HepG2 (cell line): ENCODE measurements around the gene CPNE4. TPM values are rescaled to one million over a fixed set of nuclear protein-coding genes. Genes with fewer than 3 reads are reported as not detected.

Experiments used
- ADNP ChIP-seq: sonication (generic); formaldehyde crosslinking; IDR thresholded peaks from 2 replicates; pipeline ENCODE4 v1.4.0; 2020; ENCODE audit warnings: missing genetic modification reagents
- ATF6 ChIP-seq: sonication (generic); formaldehyde crosslinking; conservative IDR thresholded peaks from 2 replicates; pipeline ENCODE4 v1.4.0; 2020; ENCODE audit warnings: missing genetic modification reagents
- DMAP1 ChIP-seq: IDR thresholded peaks from 2 replicates; pipeline ENCODE4 v1.6.1; 2016
- JDP2 ChIP-seq: sonication (generic); formaldehyde crosslinking; IDR thresholded peaks from 2 replicates; pipeline ENCODE4 v1.8.1; 2022; ENCODE audit warnings: missing genetic modification reagents, borderline replicate concordance
- KMT2A ChIP-seq: sonication (generic); formaldehyde crosslinking; IDR thresholded peaks from 2 replicates; pipeline ENCODE4 v1.4.0; 2020; ENCODE audit warnings: missing genetic modification reagents
- NBN ChIP-seq: fragments of 450-650 bp; conservative IDR thresholded peaks from 2 replicates; pipeline ENCODE4 v1.6.1; 2017
- NCOR1 ChIP-seq: fragments of 200-600 bp; sonication (generic); IDR thresholded peaks from 2 replicates; pipeline ENCODE4 v1.7.0; 2017; ENCODE audit warnings: antibody characterized with exemption, low read length, borderline replicate concordance
- SMYD3 ChIP-seq: sonication (generic); formaldehyde crosslinking; IDR thresholded peaks from 2 replicates; pipeline ENCODE4 v1.8.1; 2023; ENCODE audit warnings: mild to moderate bottlenecking, missing genetic modification reagents
- TBP ChIP-seq: sonication (generic); formaldehyde crosslinking; IDR thresholded peaks from 2 replicates; pipeline ENCODE4 v1.5.0; 2020; ENCODE audit warnings: missing genetic modification reagents
- U2AF1 ChIP-seq: fragments of 200-400 bp; formaldehyde crosslinking; optimal IDR thresholded peaks from 2 replicates; pipeline ENCODE3; 2017; ENCODE audit warnings: mild to moderate bottlenecking, low read depth, low read length
- ZFP90 ChIP-seq: sonication (generic); formaldehyde crosslinking; IDR thresholded peaks from 2 replicates; pipeline ENCODE4 v1.8.0; 2022; ENCODE audit warnings: missing genetic modification reagents, mild to moderate bottlenecking, inconsistent platforms, borderline replicate concordance
- ZFP91 ChIP-seq: sonication (generic); formaldehyde crosslinking; IDR thresholded peaks from 2 replicates; pipeline ENCODE4 v1.9.0; 2022; ENCODE audit warnings: missing genetic modification reagents, mild to moderate bottlenecking, borderline replicate concordance
- ZNF280B ChIP-seq: sonication (generic); formaldehyde crosslinking; IDR thresholded peaks from 2 replicates; pipeline ENCODE4 v1.5.0; 2020; ENCODE audit warnings: missing genetic modification reagents, mild to moderate bottlenecking, borderline replicate concordance
- ZNF382 ChIP-seq: sonication (generic); formaldehyde crosslinking; IDR thresholded peaks from 2 replicates; pipeline ENCODE4 v1.5.0; 2020; ENCODE audit warnings: missing genetic modification reagents, mild to moderate bottlenecking, borderline replicate concordance
- ZNF432 ChIP-seq: sonication (generic); formaldehyde crosslinking; IDR thresholded peaks from 2 replicates; pipeline ENCODE4 v1.5.0; 2020; ENCODE audit warnings: missing genetic modification reagents, mild to moderate bottlenecking, borderline replicate concordance
- ZNF496 ChIP-seq: sonication (generic); formaldehyde crosslinking; IDR thresholded peaks from 2 replicates; pipeline ENCODE4 v1.8.1; 2023; ENCODE audit warnings: mild to moderate bottlenecking, moderate library complexity, missing genetic modification reagents; ENCODE audit not compliant: insufficient replicate concordance
- ZNF512 ChIP-seq: sonication (generic); formaldehyde crosslinking; IDR thresholded peaks from 2 replicates; pipeline ENCODE4 v1.4.0; 2020; ENCODE audit warnings: mild to moderate bottlenecking, missing genetic modification reagents
- ZNF552 ChIP-seq: sonication (generic); formaldehyde crosslinking; IDR thresholded peaks from 2 replicates; pipeline ENCODE4 v1.9.0; 2022; ENCODE audit warnings: missing genetic modification reagents, mild to moderate bottlenecking, borderline replicate concordance
- ZNF598 ChIP-seq: sonication (generic); formaldehyde crosslinking; IDR thresholded peaks from 2 replicates; pipeline ENCODE4 v1.5.1; 2020; ENCODE audit warnings: mild to moderate bottlenecking, missing genetic modification reagents, borderline replicate concordance
- ZNF629 ChIP-seq: sonication (generic); formaldehyde crosslinking; conservative IDR thresholded peaks from 2 replicates; pipeline ENCODE4 v1.5.0; 2020; ENCODE audit warnings: missing genetic modification reagents
- ZNF740 ChIP-seq: sonication (generic); formaldehyde crosslinking; IDR thresholded peaks from 2 replicates; pipeline ENCODE4 v1.4.0; 2020; ENCODE audit warnings: missing genetic modification reagents
- polyA plus RNA-seq, 8 experiments: library from polyadenylated mRNA; depleted of rRNA in 3 of 8; stranded (reverse) in 7 of 8; unstranded in 1 of 8; fragments of >200 nt; fragmentation: Illumina TruSeq in 4 of 8; extraction: Trizol in 4 of 8; gene quantifications; 2 replicates each; pipeline versions ENCODE4 v1.2.1 to v1.2.3, GENCODE V29; 2011 to 2016; ENCODE audit warnings: low read depth in 4 of 8, missing spikeins in 1 of 8, mixed read lengths in 1 of 8; ENCODE audit not compliant: insufficient read depth in 1 of 8
- total RNA-seq, 5 experiments: library from RNA; depleted of rRNA; stranded (reverse); fragments of >200 nt; fragmentation: Illumina TruSeq; extraction: Trizol; gene quantifications; 2 replicates each; pipeline ENCODE4 v1.2.3, GENCODE V29; 2016; ENCODE audit warnings: low read depth in 1 of 5

CPNE4 gene
- total and polyA plus RNA-seq, 2 of the 13 experiments (the other 11 are each of a cell fraction or from before 2014, with no cell fraction given) = not detected

- TF ChIP-seq ZFP91 (CRISPR knock-in tag) (0 out of 2 replicates have a peak, but pooled peaks have one; percentile 37), ZNF552 (0 out of 2 replicates have a peak, but pooled peaks have one; percentile 45), KMT2A (CRISPR knock-in tag) (no peak), ZNF740 (CRISPR knock-in tag) (no peak), TBP (CRISPR knock-in tag) (no peak), ZNF496 (CRISPR knock-in tag) (no peak), ZNF280B (peak; percentile 55; the same call in 1 of the 2 replicates), ADNP (CRISPR knock-in tag) (no peak), ZNF432 (CRISPR knock-in tag) (no peak), ZNF382 (CRISPR knock-in tag) (no peak), U2AF1 (no peak), NBN (no peak), JDP2 (CRISPR knock-in tag) (no peak), DMAP1 (no peak), ZNF512 (CRISPR knock-in tag) (no peak), ATF6 (CRISPR knock-in tag) (0 out of 2 replicates have a peak, but pooled peaks have one; percentile 49), ZNF629 (CRISPR knock-in tag) (0 out of 2 replicates have a peak, but pooled peaks have one; percentile 20), ZNF598 (CRISPR knock-in tag) (0 out of 2 replicates have a peak, but pooled peaks have one; percentile 57), ZFP90 (CRISPR knock-in tag) (no peak), NCOR1 (no peak), SMYD3 (0 out of 2 replicates have a peak, but pooled peaks have one; percentile 42)
Observed at GRCh38 chr3:132034486-132035464, at the start of gene CPNE4 (continued).
